Loucy (cell line): ENCODE measurements around the gene NUF2.

Experiments used
- H2AFZ ChIP-seq: fragments of 200-600 bp; sonication (generic); 2 replicates; pipeline ENCODE4 v1.6.0; 2016; ENCODE audit warnings: antibody characterized with exemption, mild to moderate bottlenecking, low read length, moderate library complexity
- H3F3A ChIP-seq: fragments of 200-600 bp; 2 replicates; pipeline ENCODE4 v1.6.0; 2016; ENCODE audit warnings: antibody characterized with exemption, low read depth, mild to moderate bottlenecking
- H3K27me3 ChIP-seq: fragments of 200-600 bp; sonication (generic); 2 replicates; pipeline ENCODE4 v1.6.1; 2014; ENCODE audit warnings: low read length, mild to moderate bottlenecking; ENCODE audit not compliant: insufficient read depth, poor library complexity, severe bottlenecking
- H3K36me3 ChIP-seq: fragments of 200-600 bp; sonication (generic); 2 replicates; pipeline ENCODE4 v1.6.1; 2016; ENCODE audit warnings: low read length; ENCODE audit not compliant: insufficient read depth
- H3K4me1 ChIP-seq: fragments of 200-600 bp; sonication (generic); 2 replicates; pipeline ENCODE4 v1.5.1; 2014; ENCODE audit warnings: low read length, mild to moderate bottlenecking; ENCODE audit not compliant: insufficient read depth, poor library complexity, severe bottlenecking
- H3K4me2 ChIP-seq: fragments of 200-600 bp; sonication (generic); 2 replicates; pipeline ENCODE4 v1.6.0; 2014; ENCODE audit warnings: antibody characterized with exemption, low read length, low read depth, mild to moderate bottlenecking; ENCODE audit not compliant: poor library complexity, severe bottlenecking
- H3K4me3 ChIP-seq: fragments of 200-600 bp; sonication (generic); 2 replicates; pipeline ENCODE4 v1.5.1; 2014; ENCODE audit warnings: low read length, mild to moderate bottlenecking, mixed read lengths; ENCODE audit not compliant: poor library complexity, severe bottlenecking
- H3K79me2 ChIP-seq: fragments of 200-600 bp; sonication (generic); 2 replicates; pipeline ENCODE4 v1.6.1; 2014; ENCODE audit warnings: low read length; ENCODE audit not compliant: insufficient read depth
- H3K9ac ChIP-seq: fragments of 200-600 bp; sonication (generic); 2 replicates; pipeline ENCODE4 v1.6.0; 2014; ENCODE audit warnings: mild to moderate bottlenecking, low read depth, low read length, moderate library complexity; ENCODE audit not compliant: poor library complexity, severe bottlenecking
- H3K9me2 ChIP-seq: fragments of 200-600 bp; sonication (generic); replicated peaks from 2 replicates; pipeline ENCODE4 v1.6.1; 2016; ENCODE audit warnings: low read depth, low read length, mixed read lengths
- H3K9me3 ChIP-seq: fragments of 200-600 bp; sonication (generic); 2 replicates; pipeline ENCODE4 v1.6.1; 2014; ENCODE audit warnings: mild to moderate bottlenecking, antibody characterized with exemption, low read length, low read depth; ENCODE audit not compliant: insufficient read depth
- H4K20me1 ChIP-seq: fragments of 200-600 bp; sonication (generic); 2 replicates; pipeline ENCODE4 v1.6.0; 2014; ENCODE audit warnings: antibody characterized with exemption, low read length, mild to moderate bottlenecking; ENCODE audit not compliant: insufficient read depth, poor library complexity, severe bottlenecking
- EZH2phosphoT487 ChIP-seq: fragments of 200-600 bp; IDR thresholded peaks from 2 replicates; pipeline ENCODE4 v1.6.1; 2018; ENCODE audit warnings: antibody characterized with exemption, mild to moderate bottlenecking, moderate library complexity, borderline replicate concordance
- TF ChIP-seq, protein P1 (sequence below): fragments of 200-600 bp; sonication (generic); conservative IDR thresholded peaks from 2 replicates; pipeline ENCODE4 v1.5.1; 2014; ENCODE audit warnings: mild to moderate bottlenecking, antibody characterized with exemption, low read length

Gene NUF2

GRCh38 chr1:163387146-163387545 is 65.4 kb downstream of the NUF2 start:
- H3K9me3 ChIP-seq = no peaks in the 10 kb centered on the region
- H3K36me3 ChIP-seq = no peaks in the 10 kb centered on the region
- no peak overlapping the region for H3K9ac ChIP-seq
- no peaks in the 10 kb centered on the region for H3F3A ChIP-seq
- H4K20me1 ChIP-seq = no peaks in the 10 kb centered on the region
- no peaks in the 10 kb centered on the region for H3K79me2 ChIP-seq
- TF ChIP-seq, protein P1, sequence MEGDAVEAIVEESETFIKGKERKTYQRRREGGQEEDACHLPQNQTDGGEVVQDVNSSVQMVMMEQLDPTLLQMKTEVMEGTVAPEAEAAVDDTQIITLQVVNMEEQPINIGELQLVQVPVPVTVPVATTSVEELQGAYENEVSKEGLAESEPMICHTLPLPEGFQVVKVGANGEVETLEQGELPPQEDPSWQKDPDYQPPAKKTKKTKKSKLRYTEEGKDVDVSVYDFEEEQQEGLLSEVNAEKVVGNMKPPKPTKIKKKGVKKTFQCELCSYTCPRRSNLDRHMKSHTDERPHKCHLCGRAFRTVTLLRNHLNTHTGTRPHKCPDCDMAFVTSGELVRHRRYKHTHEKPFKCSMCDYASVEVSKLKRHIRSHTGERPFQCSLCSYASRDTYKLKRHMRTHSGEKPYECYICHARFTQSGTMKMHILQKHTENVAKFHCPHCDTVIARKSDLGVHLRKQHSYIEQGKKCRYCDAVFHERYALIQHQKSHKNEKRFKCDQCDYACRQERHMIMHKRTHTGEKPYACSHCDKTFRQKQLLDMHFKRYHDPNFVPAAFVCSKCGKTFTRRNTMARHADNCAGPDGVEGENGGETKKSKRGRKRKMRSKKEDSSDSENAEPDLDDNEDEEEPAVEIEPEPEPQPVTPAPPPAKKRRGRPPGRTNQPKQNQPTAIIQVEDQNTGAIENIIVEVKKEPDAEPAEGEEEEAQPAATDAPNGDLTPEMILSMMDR = no peak
- TF ChIP-seq EZH2phosphoT487 = no peak
- no peak overlapping the region for H3K4me3 ChIP-seq
- H3K4me2 ChIP-seq = no peak overlapping the region
- no peak overlapping the region for H2AFZ ChIP-seq
- no peaks in the 10 kb centered on the region for H3K27me3 ChIP-seq
- H3K9me2 ChIP-seq = no peaks in the 10 kb centered on the region
- no peaks in the 10 kb centered on the region for H3K4me1 ChIP-seq

DNA sequence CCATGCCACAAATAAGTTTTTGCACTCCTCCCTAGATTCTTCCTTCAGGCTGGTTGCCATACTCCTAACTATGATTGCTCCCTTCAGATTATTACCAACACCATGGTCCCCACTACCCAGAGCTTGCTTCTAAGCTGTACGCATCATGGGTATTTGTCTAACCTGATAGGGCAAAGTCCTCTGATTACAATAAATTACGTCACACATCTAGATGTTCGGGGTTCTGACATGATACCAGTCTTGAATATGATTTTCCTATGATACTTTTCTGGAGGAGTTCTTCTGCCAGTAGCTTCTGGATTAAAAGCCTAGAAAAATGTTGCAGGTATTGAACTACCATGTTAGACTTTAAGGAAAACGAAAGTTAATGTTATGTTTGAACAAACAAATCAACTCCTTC is 67.2 kb downstream of the NUF2 start:
- Histone ChIP-seq H3K9ac (no peak overlapping the region), H2AFZ (no peak overlapping the region), H3K79me2 (no peaks in the 10 kb centered on the region), H3F3A (no peaks in the 10 kb centered on the region), H4K20me1 (no peaks in the 10 kb centered on the region), H3K9me2 (no peaks in the 10 kb centered on the region), H3K9me3 (no peaks in the 10 kb centered on the region), H3K27me3 (no peaks in the 10 kb centered on the region), H3K4me1 (no peaks in the 10 kb centered on the region), H3K4me3 (no peak overlapping the region), H3K36me3 (no peaks in the 10 kb centered on the region), H3K4me2 (no peak overlapping the region)
- TF ChIP-seq EZH2phosphoT487 = no peak
- TF ChIP-seq, protein P1 = no peak

DNA sequence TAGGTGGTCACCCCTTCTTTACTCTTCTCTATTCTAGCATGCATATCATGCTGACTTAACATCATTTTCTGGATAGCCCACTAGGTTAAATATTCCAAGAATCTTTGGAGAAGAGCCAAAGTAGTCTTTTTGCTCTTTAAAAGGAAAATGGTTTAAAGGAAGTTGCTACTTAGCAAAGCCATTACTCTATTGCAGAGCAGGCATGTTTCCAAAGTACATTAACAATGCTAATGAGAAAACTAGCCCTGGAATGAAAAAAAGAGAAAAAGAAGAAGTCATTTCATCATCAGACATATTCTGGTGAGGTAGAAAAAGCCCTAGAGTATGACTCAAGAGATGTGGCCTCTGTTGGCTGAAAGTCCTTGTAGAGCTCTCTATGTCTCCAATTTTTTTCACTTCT is 74.0 kb downstream of the NUF2 start:
- Histone ChIP-seq H3K79me2 (no peaks in the 10 kb centered on the region), H3K4me3 (no peak overlapping the region), H3K27me3 (no peaks in the 10 kb centered on the region)

More for the DNA sequence above, 74.0 kb downstream of the NUF2 start:
- no peak for TF ChIP-seq EZH2phosphoT487
- TF ChIP-seq, protein P1 = no peak
- Histone ChIP-seq H3K4me2 (no peak overlapping the region), H3K9ac (no peak overlapping the region), H3K9me3 (no peaks in the 10 kb centered on the region), H4K20me1 (no peaks in the 10 kb centered on the region), H3F3A (no peaks in the 10 kb centered on the region), H2AFZ (no peak overlapping the region), H3K9me2 (no peaks in the 10 kb centered on the region), H3K4me1 (no peaks in the 10 kb centered on the region), H3K36me3 (no peaks in the 10 kb centered on the region)
